Measurements from ENCODE around the gene POM121.
"Not testable (repeated sequence)": the region's sequence is repeated elsewhere in the genome, so short reads cannot be mapped to it uniquely, and the experiment has no call there.

- TF ChIP-seq YY1 (IDR thresholded peaks at IDR 0.05); RAD21 (IDR thresholded peaks at IDR 0.05); CTCF (IDR thresholded peaks at IDR 0.05; ENCODE audit: low read depth, low read length, missing input control): not testable (repeated sequence)
Measured at GRCh38 chr7:72997447-72997846, 72.6 kb downstream of the POM121 start.

Data from liver (tissue), 3 donors.